Lung (tissue), 16 donors: ENCODE data around the gene UBE2H. TPM values are rescaled to one million over a fixed set of nuclear protein-coding genes. Genes with fewer than 3 reads are reported as not detected.

Source experiments
- ATAC-seq: fragments of 200-7000 bp; cut with Tn5 transposase; one replicate; pipeline ENCODE4 v1.9.1; 2020; ENCODE audit warnings: moderate number of reproducible peaks; ENCODE audit not compliant: insufficient read depth, low FRiP score
- DNase-seq, 3 donors: peaks; one replicate each; pipeline ENCODE4 v3.0.0-alpha.2; 2013 to 2017
- H3K27ac ChIP-seq, 2 donors: one replicate each; pipeline ENCODE4 v1.5.1; 2013; ENCODE audit warnings: mild to moderate bottlenecking in 2 of 2, moderate library complexity in 2 of 2, control low read depth in 1 of 2, inconsistent platforms in 1 of 2, low read depth in 1 of 2, low read length in 1 of 2
- H3K27me3 ChIP-seq, 3 donors: one replicate each; pipeline ENCODE4 v1.5.1; 2013; ENCODE audit warnings: low read length in 2 of 3; ENCODE audit not compliant: control insufficient read depth in 3 of 3, insufficient read depth in 3 of 3
- H3K36me3 ChIP-seq, 4 donors: one replicate each; pipeline ENCODE4 v1.5.1; 2013; ENCODE audit warnings: low read length in 4 of 4, mild to moderate bottlenecking in 1 of 4, moderate library complexity in 1 of 4; ENCODE audit not compliant: control insufficient read depth in 4 of 4, insufficient read depth in 4 of 4
- H3K4me1 ChIP-seq, 5 donors: one replicate each; pipeline ENCODE4 v1.5.1; 2013; ENCODE audit warnings: low read length in 5 of 5, mild to moderate bottlenecking in 2 of 5, moderate library complexity in 1 of 5; ENCODE audit not compliant: control insufficient read depth in 5 of 5, insufficient read depth in 5 of 5
- H3K4me3 ChIP-seq: one replicate; pipeline ENCODE4 v1.5.1; 2013; ENCODE audit warnings: mild to moderate bottlenecking, control low read depth, moderate library complexity
- H3K9ac ChIP-seq, 2 donors: one replicate each; pipeline ENCODE4 v1.5.1; 2013; ENCODE audit warnings: low read length in 2 of 2, control low read depth in 1 of 2; ENCODE audit not compliant: insufficient read depth in 1 of 2
- H3K9me3 ChIP-seq, 4 donors: one replicate each; pipeline ENCODE4 v1.5.1; 2013; ENCODE audit warnings: low read length in 3 of 4, mild to moderate bottlenecking in 1 of 4, moderate library complexity in 1 of 4; ENCODE audit not compliant: control insufficient read depth in 4 of 4, insufficient read depth in 3 of 4
- CTCF ChIP-seq: IDR thresholded peaks from 2 replicates; pipeline ENCODE4 v1.5.1; 2012; ENCODE audit warnings: mild to moderate bottlenecking; ENCODE audit errors: control extremely low read depth, extremely low read depth
- WGBS, 2 donors: extraction: QIAGEN DNeasy Blood & Tissue Kit; methylation state at CpG; one replicate each; pipeline ENCODE4 v1.1.7; 2013; 5-methylcytosine and 5-hydroxymethylcytosine counted together
- long read RNA-seq, 5 donors: transcript quantifications; one replicate each; lab custom pipeline, GENCODE V29; 2026
- polyA plus RNA-seq, 2 donors: library from polyadenylated mRNA; stranded (reverse); fragments of 200-250 nt; gene quantifications; one replicate each; pipeline ENCODE4 v1.2.1, GENCODE V29; 2013
- total RNA-seq, 2 donors: library from RNA; depleted of rRNA in 1 of 2; stranded (reverse); fragments of >200 nt in 1 of 2; gene quantifications; one replicate each; pipeline ENCODE4 v1.2.1, GENCODE V29; 2014 to 2021
- donor health status: control.
- donor health status: control.
- donor health status: Bipolar disorder and iron deficiency.
- donor health status: healthy.
- donor health status: DM: yes; HTN: yes; CAD: no.

UBE2H gene
- total RNA-seq (100 to 1,000 TPM in 1 of 2 donors, 10 to 100 TPM in 1; 63.0 to 102 TPM), polyA plus RNA-seq (10 to 100 TPM; 23.0 to 36.4 TPM)
- long read RNA-seq, donor 1, full-length matches to known transcripts = 21 of 33 reads
- long read RNA-seq, donor 1, partial matches to known transcripts = 5 of 33 reads
- long read RNA-seq, donor 1, other reads (novel, unspliced or antisense) = 7 of 33 reads
- long read RNA-seq, donor 2, full-length matches to known transcripts = 5 of 18 reads
- long read RNA-seq, donor 2, partial matches to known transcripts = 13 of 18 reads
- long read RNA-seq, donor 2, other reads (novel, unspliced or antisense) = 0 of 18 reads
- long read RNA-seq, donor 3, full-length matches to known transcripts = 8 of 8 reads
- long read RNA-seq, donor 3, partial matches to known transcripts = 0 of 8 reads
- long read RNA-seq, donor 3, other reads (novel, unspliced or antisense) = 0 of 8 reads
- long read RNA-seq, donor 4, full-length matches to known transcripts = 4 of 4 reads
- long read RNA-seq, donor 4, partial matches to known transcripts = 0 of 4 reads
- long read RNA-seq, donor 4, other reads (novel, unspliced or antisense) = 0 of 4 reads
- long read RNA-seq, donor 5, full-length matches to known transcripts = 15 of 29 reads
- long read RNA-seq, donor 5, partial matches to known transcripts = 14 of 29 reads
- long read RNA-seq, donor 5, other reads (novel, unspliced or antisense) = 0 of 29 reads

- TF ChIP-seq CTCF = no peak
- Histone ChIP-seq H3K27me3 (no peaks in the 10 kb centered on the region), H3K4me1 (peaks cover 0 to 34% (median 4%) of the 10 kb centered on the region in 5 donors), H3K4me3 (peak within 1 kb of the TSS; percentile 85), H3K36me3 (peaks cover 0 to 6% (median under 1%) of the 10 kb centered on the region in 4 donors), H3K9ac (peak within 1 kb of the TSS; percentile 89 to 93), H3K9me3 (no peaks in the 10 kb centered on the region), H3K27ac (peak within 1 kb of the TSS; percentile 98)
- DNase-seq (peak; percentile 93 to 96 (median 95)), ATAC-seq (peak; percentile 81)
- 5 to 9% methylated on average over 35 to 58 of the region's 58 CpGs for WGBS, 2 donors
Measured at GRCh38 chr7:129952653-129953560, at the start of gene UBE2H. TSS of gene UBE2H (minus strand) at chr7:129952960. CDS start at chr7:129952555, 405 bp downstream.

- no peaks in the 10 kb centered on the region for H3K4me1 ChIP-seq
- no peak overlapping the region for H3K4me3 ChIP-seq
- no peak for DNase-seq
- no peak for TF ChIP-seq CTCF
- H3K27ac ChIP-seq = no peak overlapping the region
- whole genome bisulfite sequencing, 2 donors = 87 to 95% methylated on average over 5 of the region's 5 CpGs
- no peaks in the 10 kb centered on the region for H3K9me3 ChIP-seq
- H3K9ac ChIP-seq = no peak overlapping the region
- no peak for ATAC-seq
- no peaks in the 10 kb centered on the region for H3K36me3 ChIP-seq
- H3K27me3 ChIP-seq = no peaks in the 10 kb centered on the region
Measured at GRCh38 chr7:129998446-129998845, 45.7 kb upstream of the UBE2H start.

- H3K27ac ChIP-seq = no peak overlapping the region
- no peaks in the 10 kb centered on the region for H3K36me3 ChIP-seq
- no peaks in the 10 kb centered on the region for H3K9me3 ChIP-seq
- no peak for TF ChIP-seq CTCF
- ATAC-seq (no peak), DNase-seq (no peak)
- H3K4me3 ChIP-seq = no peak overlapping the region
- H3K4me1 ChIP-seq = no peaks in the 10 kb centered on the region
- no peaks in the 10 kb centered on the region for H3K27me3 ChIP-seq
- 71 to 78% methylated on average over 5 of the region's 5 CpGs for WGBS, 2 donors
- H3K9ac ChIP-seq = no peak overlapping the region
Measured at GRCh38 chr7:129997285-129997684, 44.5 kb upstream of the UBE2H start.
